C4-2B (cell line): ENCODE measurements around the gene HOXA6.

Source experiments
- ZFX ChIP-seq: fragments of 450-650 bp; IDR thresholded peaks from 2 replicates; pipeline ENCODE4 v1.6.1; 2017
- TF ChIP-seq, protein P1 (sequence below): fragments of 450-650 bp; conservative IDR thresholded peaks from 2 replicates; pipeline ENCODE4 v1.5.1; 2017; ENCODE audit warnings: mild to moderate bottlenecking

GRCh38 chr7:27161214-27161720 is 13.7 kb upstream of the HOXA6 start:
- TF ChIP-seq, protein P1, sequence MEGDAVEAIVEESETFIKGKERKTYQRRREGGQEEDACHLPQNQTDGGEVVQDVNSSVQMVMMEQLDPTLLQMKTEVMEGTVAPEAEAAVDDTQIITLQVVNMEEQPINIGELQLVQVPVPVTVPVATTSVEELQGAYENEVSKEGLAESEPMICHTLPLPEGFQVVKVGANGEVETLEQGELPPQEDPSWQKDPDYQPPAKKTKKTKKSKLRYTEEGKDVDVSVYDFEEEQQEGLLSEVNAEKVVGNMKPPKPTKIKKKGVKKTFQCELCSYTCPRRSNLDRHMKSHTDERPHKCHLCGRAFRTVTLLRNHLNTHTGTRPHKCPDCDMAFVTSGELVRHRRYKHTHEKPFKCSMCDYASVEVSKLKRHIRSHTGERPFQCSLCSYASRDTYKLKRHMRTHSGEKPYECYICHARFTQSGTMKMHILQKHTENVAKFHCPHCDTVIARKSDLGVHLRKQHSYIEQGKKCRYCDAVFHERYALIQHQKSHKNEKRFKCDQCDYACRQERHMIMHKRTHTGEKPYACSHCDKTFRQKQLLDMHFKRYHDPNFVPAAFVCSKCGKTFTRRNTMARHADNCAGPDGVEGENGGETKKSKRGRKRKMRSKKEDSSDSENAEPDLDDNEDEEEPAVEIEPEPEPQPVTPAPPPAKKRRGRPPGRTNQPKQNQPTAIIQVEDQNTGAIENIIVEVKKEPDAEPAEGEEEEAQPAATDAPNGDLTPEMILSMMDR: no peak; the same call in 1 of the 2 replicates
- no peak for TF ChIP-seq ZFX
